HG02642 (cell line): Measurements from ENCODE around the gene DENND1A.

Experiments used
- ATAC-seq: cut with Tn5 transposase; IDR thresholded peaks from one replicate; pipeline ENCODE4 v1.9.1; 2021; ENCODE audit warnings: mild to moderate bottlenecking; ENCODE audit not compliant: unreplicated experiment, poor library complexity

Gene DENND1A

GRCh38 chr9:123555646-123556045, 374.3 kb downstream of the DENND1A start:
- no peak for ATAC-seq

- ATAC-seq = no peak
These were observed 377.4 kb downstream of the DENND1A start for GRCh38 chr9:123552530-123552929.

- ATAC-seq = no peak
These were observed 378.2 kb downstream of the DENND1A start for GRCh38 chr9:123551734-123552133.

- no peak for ATAC-seq
These were observed 379.1 kb downstream of the DENND1A start for GRCh38 chr9:123550797-123551196.

GRCh38 chr9:123550012-123550411, 379.9 kb downstream of the DENND1A start:
- no peak for ATAC-seq

- no peak for ATAC-seq
These were observed 381.0 kb downstream of the DENND1A start for GRCh38 chr9:123548741-123549545.

GRCh38 chr9:123544007-123544827, 385.7 kb downstream of the DENND1A start:
- no peak for ATAC-seq

GRCh38 chr9:123543492-123543891, 386.4 kb downstream of the DENND1A start:
- no peak for ATAC-seq

GRCh38 chr9:123542435-123543225, 387.3 kb downstream of the DENND1A start:
- ATAC-seq = no peak

- no peak for ATAC-seq
These were observed 388.5 kb downstream of the DENND1A start for GRCh38 chr9:123541411-123541810.

- ATAC-seq = no peak
These were observed 389.5 kb downstream of the DENND1A start for GRCh38 chr9:123540457-123540856.

GRCh38 chr9:123537809-123538208, 392.1 kb downstream of the DENND1A start:
- ATAC-seq = no peak

GRCh38 chr9:123536455-123536868, 393.5 kb downstream of the DENND1A start:
- no peak for ATAC-seq

GRCh38 chr9:123534336-123534735, 395.6 kb downstream of the DENND1A start:
- no peak for ATAC-seq

- ATAC-seq = no peak
These were observed 399.7 kb downstream of the DENND1A start for GRCh38 chr9:123530244-123530643.

- no peak for ATAC-seq
These were observed 401.4 kb downstream of the DENND1A start for GRCh38 chr9:123528501-123528900.

GRCh38 chr9:123527981-123528380, 401.9 kb downstream of the DENND1A start:
- ATAC-seq = no peak

GRCh38 chr9:123525957-123526356, 404.0 kb downstream of the DENND1A start:
- no peak for ATAC-seq

- ATAC-seq = no peak
These were observed 404.5 kb downstream of the DENND1A start for GRCh38 chr9:123525424-123525823.

- no peak for ATAC-seq
These were observed 405.1 kb downstream of the DENND1A start for GRCh38 chr9:123524866-123525265.

GRCh38 chr9:123523845-123524244, 406.1 kb downstream of the DENND1A start:
- no peak for ATAC-seq
